Stimulated activated CD4-positive, alpha-beta T cell treated with anti-CD3 and anti-CD28 coated beads, Interleukin-1b, Interleukin-23, amount 100 ng/mL, for 4 hours (primary cell): ENCODE measurements around the gene ZBTB39.
"Not testable (repeated sequence)": the region's sequence is repeated elsewhere in the genome, so short reads cannot be mapped to it uniquely, and the experiment has no call there.

Experiments
- DNase-seq, 2 donors: peaks; one replicate each; pipeline ENCODE4 v3.0.0-alpha.2; 2020; ENCODE audit warnings: low read depth in 2 of 2

The ZBTB39 gene, protein sequence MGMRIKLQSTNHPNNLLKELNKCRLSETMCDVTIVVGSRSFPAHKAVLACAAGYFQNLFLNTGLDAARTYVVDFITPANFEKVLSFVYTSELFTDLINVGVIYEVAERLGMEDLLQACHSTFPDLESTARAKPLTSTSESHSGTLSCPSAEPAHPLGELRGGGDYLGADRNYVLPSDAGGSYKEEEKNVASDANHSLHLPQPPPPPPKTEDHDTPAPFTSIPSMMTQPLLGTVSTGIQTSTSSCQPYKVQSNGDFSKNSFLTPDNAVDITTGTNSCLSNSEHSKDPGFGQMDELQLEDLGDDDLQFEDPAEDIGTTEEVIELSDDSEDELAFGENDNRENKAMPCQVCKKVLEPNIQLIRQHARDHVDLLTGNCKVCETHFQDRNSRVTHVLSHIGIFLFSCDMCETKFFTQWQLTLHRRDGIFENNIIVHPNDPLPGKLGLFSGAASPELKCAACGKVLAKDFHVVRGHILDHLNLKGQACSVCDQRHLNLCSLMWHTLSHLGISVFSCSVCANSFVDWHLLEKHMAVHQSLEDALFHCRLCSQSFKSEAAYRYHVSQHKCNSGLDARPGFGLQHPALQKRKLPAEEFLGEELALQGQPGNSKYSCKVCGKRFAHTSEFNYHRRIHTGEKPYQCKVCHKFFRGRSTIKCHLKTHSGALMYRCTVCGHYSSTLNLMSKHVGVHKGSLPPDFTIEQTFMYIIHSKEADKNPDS

GRCh38 chr12:57005980-57006808, at the start of gene ZBTB39:
ZBTB39 (minus strand) TSS chr12:57006546; CDS start chr12:57004917, 1,629 bp downstream.
- peak; percentile 39 to 67 for DNase-seq

DNA sequence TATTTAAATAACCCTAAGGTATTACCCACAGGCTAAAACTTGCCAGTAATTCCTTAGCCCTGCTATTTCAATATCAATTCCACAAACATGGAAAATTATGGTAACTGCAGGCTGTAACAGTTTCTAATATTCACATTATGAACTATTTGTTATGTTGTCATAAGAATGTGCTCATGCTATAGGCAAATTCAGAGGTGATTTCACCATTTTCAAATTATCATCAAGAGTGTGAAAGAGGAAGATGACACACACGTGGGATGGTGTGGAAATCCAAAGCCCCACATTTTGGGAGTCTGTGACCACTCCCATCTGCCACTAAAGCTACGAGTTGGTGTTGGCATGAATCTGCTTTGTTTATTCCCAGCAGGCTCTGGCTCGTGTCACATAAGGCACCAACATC, 49.5 kb upstream of the ZBTB39 start:
- no peak for DNase-seq

GRCh38 chr12:57053901-57054300, 47.6 kb upstream of the ZBTB39 start:
- DNase-seq = not testable (repeated sequence)

GRCh38 chr12:57053146-57053545, 46.8 kb upstream of the ZBTB39 start:
- not testable (repeated sequence) for DNase-seq

DNA sequence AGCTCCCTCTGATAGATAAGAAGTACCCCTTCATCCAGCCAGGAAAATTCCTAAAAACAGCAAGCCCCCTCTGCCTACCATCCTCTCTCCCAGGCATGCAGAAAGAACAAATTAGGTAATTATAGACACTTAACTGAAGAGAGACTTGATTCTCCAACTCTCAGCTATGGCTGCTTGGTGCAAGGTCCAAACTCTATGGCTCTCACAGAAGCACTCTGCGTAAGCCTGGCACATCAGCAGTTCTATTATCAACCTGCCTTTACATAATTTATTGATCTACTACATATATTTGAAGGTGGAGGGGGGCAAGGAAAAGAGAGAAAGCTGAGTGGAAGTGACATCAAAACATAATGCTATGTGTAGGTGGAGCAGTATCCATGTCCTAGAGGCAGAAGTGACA, 44.7 kb upstream of the ZBTB39 start:
- no peak for DNase-seq

DNA sequence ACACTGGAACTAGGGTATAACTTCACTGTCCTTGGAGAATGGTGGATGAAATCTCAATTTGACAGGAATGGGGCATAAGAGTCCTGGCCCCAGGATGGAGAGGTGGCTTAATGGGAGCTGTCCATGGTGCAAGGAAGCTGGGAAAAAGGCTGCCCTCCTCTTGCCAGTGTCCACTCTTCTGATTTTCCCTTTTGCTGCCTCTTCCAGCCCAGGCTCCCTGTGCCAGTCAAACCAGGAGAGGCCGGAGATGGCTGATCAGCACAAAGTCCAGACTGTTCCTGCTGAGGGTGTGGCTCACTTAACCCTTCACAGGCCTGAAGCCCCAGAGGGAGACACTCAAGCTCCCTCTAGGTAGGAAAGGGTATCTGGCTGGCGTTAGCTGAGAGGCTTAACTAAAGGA, 43.5 kb upstream of the ZBTB39 start, which contains the start of gene MYO1A:
Gene MYO1A, minus strand, starts transcription at position 240 of the 400 bp plus-strand sequence. CDS start 1,806 bp downstream, outside the sequence.
- DNase-seq = no peak

DNA sequence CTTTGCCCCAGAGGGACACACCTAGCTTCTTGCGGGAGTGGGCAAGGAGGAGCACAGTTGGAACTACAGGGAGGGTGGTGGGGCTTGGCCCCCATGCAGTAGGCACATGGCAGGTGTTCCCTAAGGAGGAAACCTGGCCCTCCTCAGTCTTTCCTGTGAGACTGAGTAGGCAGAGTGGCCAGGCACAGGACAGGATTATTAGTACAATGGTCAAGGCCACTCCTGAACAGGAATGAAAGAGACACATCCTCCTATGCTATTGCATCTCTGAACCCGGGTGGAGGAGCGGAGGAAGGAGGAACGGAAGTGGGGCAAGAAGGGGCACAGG, 42.7 kb upstream of the ZBTB39 start:
- DNase-seq = no peak

DNA sequence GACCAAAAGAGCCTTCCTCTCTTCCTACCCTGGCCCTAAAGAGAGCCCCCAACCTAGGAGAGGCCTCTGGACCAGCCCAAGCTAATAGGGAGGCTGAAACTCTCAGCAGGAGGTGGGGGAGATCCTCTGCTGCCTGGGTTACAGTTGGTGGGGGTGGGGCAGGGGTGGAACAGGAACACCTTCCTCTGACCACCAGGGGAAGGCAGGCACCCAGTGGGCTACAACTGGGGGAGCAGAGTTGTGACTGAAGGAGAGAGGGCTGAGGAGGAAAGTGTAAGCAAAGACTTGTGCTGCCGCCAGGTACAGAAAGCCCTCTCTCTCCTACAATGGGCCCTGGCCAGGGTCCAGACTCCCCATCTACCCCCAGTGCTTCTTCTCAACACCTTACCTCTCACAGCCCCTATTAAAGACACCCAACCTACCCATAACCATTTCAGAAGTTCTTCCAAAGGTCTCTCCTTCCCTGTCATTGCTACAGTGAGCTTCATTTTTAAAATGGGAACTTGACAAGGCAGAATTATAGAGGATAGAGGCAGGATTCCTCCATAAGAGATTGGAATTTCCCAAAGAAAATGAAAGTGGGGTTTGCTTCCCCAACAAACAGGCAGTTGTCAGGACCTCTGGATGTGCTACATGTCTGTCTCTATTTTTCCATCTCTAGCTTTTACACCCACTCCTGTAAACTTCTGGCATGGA, 42.2 kb upstream of the ZBTB39 start:
- no peak for DNase-seq

DNA sequence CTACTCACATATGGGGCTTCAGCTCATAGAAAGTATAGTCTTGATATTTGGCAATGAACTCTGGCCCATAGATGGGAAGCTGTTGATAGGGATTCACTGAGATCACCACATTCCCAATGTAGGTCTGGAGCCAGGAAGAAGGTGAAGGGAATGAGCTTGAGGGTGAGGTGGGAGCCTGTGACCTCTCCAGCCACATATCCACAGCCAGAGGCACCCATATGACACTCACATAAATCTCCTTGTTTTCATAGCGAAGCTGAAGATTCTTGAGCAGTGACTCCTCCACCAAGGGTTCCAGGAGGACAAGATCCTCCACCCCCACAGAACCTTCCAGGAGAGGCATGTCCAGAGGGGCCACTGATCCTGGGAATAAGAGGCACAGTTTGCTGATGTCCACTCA, 41.6 kb upstream of the ZBTB39 start:
- DNase-seq = no peak

DNA sequence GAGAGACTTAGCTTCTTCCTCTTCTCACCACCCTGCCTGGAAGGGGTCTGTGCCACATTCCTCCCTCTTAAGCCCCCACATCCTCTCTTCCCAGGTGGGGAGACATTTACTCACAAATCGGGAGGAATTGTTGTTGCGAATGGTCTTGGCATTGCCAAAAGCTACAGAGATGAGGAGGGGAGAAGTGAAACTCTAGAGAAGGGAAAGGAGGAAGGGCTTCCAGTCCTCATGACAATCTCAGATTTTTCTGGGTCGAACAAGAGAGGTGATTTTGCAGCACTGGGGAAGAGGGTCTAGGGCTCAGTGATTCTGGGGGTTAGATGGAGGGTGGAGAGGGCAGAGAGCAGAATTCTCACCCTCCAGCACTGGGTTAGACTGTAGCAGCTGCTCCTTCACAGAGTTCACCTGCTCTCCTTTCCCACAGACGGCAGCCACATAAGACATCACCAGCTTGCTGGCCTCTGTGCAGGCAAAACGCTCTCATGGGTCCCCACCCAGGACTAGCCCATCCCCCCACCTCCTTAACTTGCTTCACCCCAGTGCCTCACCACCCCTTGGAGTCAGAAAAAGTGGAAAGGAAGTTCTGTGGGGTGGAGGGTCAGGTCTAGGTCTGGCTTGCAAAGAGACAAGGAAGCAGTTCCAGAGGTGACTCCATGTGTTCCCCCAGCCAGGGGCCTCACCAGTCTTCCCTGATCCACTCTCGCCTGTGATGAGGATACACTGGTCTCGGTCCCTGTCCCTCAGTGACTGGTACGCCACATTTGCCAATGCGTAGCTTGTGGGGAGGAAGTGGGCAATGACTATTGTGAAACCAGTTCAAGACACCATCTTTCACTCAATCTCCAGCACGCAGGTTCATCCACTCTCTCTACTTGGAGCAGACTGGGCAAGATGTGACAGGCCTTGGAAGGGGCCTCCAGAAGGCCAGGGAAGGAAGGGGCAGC, 40.9 kb upstream of the ZBTB39 start:
- no peak for DNase-seq

- DNase-seq = no peak
Measured at GRCh38 chr12:57046086-57046791, 39.9 kb upstream of the ZBTB39 start.

DNA sequence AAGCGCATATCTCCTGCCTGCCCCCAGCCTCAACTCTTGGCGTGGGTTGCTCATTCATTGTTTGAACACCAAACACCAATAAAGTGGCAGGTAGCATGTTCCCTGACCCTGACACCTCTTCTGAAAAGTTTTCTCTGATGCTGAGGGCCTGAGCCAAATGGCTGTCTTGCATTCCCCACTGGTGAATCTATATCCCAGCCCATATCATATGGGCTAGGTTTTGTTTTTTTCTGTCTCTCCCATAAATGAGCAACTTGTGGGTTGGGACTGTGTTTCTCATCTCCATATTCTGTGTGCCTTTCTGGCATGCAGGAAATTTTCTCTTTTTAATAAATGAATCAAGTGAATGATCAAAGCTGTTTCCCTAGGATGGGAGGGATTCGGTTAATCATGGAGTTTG, 38.5 kb upstream of the ZBTB39 start:
- no peak for DNase-seq

GRCh38 chr12:57044468-57044867, 38.1 kb upstream of the ZBTB39 start:
- DNase-seq = no peak

DNA sequence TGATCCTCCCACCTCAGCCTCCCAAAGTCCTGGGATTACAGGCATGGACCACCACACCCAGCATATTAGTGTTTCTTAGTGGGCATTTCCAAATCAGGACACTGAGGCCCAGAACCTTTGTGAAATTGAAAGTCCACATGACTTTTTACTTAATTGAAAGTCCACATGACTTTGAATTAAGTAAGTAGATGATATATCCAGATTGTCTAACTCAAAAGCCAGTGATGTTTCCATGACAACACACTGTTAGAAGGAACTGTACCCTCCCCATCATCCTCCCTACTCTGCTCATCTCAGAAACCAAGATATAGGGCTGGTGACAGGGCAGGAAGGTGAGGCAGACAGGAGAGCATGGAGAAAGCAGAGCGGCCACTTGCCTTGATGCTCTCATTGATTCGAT, 36.3 kb upstream of the ZBTB39 start:
- DNase-seq = no peak

- DNase-seq = no peak
Measured at GRCh38 chr12:57040750-57041149, 34.4 kb upstream of the ZBTB39 start.

- DNase-seq = no peak
Measured at GRCh38 chr12:57040211-57040610, 33.9 kb upstream of the ZBTB39 start.

- no peak for DNase-seq
Measured at GRCh38 chr12:57039016-57039798, 32.9 kb upstream of the ZBTB39 start.

GRCh38 chr12:57037264-57037663, 30.9 kb upstream of the ZBTB39 start:
- no peak for DNase-seq

DNA sequence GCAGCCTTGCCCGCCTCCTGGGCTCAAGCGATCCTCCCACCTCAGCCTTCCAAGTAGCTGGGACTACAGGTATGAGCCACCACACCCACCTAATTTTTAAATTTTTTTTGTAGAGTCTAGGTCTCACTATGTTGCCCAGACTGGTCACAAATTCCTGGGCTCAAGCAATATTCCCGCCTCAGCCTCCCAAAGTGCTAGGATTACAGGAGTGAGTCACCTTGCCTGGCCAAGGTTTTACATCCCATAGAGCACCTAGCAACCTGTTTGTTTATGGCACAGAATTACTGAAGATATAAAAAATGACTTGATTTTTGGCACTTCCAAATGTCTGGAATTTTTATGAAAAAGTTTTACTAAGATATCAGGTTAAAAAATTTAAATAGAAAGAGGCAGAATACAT, 27.1 kb upstream of the ZBTB39 start:
- DNase-seq = no peak
